NCI-H460 (cell line): ENCODE measurements around the gene TRAPPC5. TPM values are rescaled to one million over a fixed set of nuclear protein-coding genes. Genes with fewer than 3 reads are reported as not detected.

Experiments used
- DNase-seq: peaks from one replicate; pipeline ENCODE4 v3.0.0-alpha.2; 2016; ENCODE audit warnings: low read depth; ENCODE audit errors: extremely low read depth
- total RNA-seq: library from RNA; depleted of rRNA; stranded (reverse); fragments of >200 nt; shearing (Covaris generic); gene quantifications from 2 replicates; pipeline ENCODE4 v1.2.3, GENCODE V29; 2014; rRNA removed

Gene TRAPPC5
- total RNA-seq, 1 experiment from 2014 or later, result 40.2 TPM

GRCh38 chr19:7729831-7730285 lies 49.2 kb downstream of the TRAPPC5 start:
- DNase-seq, result no peak

- no peak for DNase-seq
Measured at GRCh38 chr19:7730286-7731217, 49.9 kb downstream of the TRAPPC5 start.

GRCh38 chr19:7731218-7731595 lies 50.6 kb downstream of the TRAPPC5 start:
- DNase-seq, result no peak

GRCh38 chr19:7731615-7732014 lies 51.0 kb downstream of the TRAPPC5 start:
- DNase-seq, result no peak

- no peak for DNase-seq
Measured at GRCh38 chr19:7732045-7732444, 51.4 kb downstream of the TRAPPC5 start, which contains the start of gene CLEC4G. Gene CLEC4G, minus strand, starts transcription at chr19:7732110. Its CDS starts 8 bp downstream, at chr19:7732102.

- DNase-seq, result no peak
Measured at GRCh38 chr19:7733376-7733775, 52.7 kb downstream of the TRAPPC5 start.

- no peak for DNase-seq
Measured at GRCh38 chr19:7734220-7735203, 53.9 kb downstream of the TRAPPC5 start.

GRCh38 chr19:7736148-7736547 lies 55.5 kb downstream of the TRAPPC5 start:
- no peak for DNase-seq

- DNase-seq, result no peak
Measured at GRCh38 chr19:7737215-7737614, 56.6 kb downstream of the TRAPPC5 start.

Other genes with a start within 250 kb of the TRAPPC5 start
- gene PEX11G, start 191.8 kb upstream of the TRAPPC5 start, total RNA-seq, result 1.5 and 2.1 TPM in 2 replicates
- 5.9 and 7.6 TPM in 2 replicates for gene ZNF358, start 164.7 kb upstream of the TRAPPC5 start, total RNA-seq
- 3.3 and 3.9 TPM in 2 replicates for gene MCOLN1, start 158.2 kb upstream of the TRAPPC5 start, total RNA-seq
- 40.8 and 45.5 TPM in 2 replicates for gene PNPLA6, start 145.1 kb upstream of the TRAPPC5 start, total RNA-seq
- 0.35 and 0.89 TPM in 2 replicates for gene CAMSAP3, start 85.0 kb upstream of the TRAPPC5 start, total RNA-seq
- gene XAB2, start 51.3 kb upstream of the TRAPPC5 start, total RNA-seq, result 34.8 and 36.0 TPM in 2 replicates
- gene PET100, start 51.0 kb upstream of the TRAPPC5 start, total RNA-seq, result 20.4 and 20.6 TPM in 2 replicates
- not detected in 2 replicates for gene PCP2, start 47.1 kb upstream of the TRAPPC5 start, total RNA-seq
- 18.9 and 19.4 TPM in 2 replicates for gene STXBP2, start 43.7 kb upstream of the TRAPPC5 start, total RNA-seq
- gene RETN, start 11.8 kb upstream of the TRAPPC5 start, total RNA-seq, result not detected in 2 replicates
- gene MCEMP1, start 3.7 kb upstream of the TRAPPC5 start, total RNA-seq, result not detected in 2 replicates
- gene FCER2, start 21.3 kb downstream of the TRAPPC5 start, total RNA-seq, result not detected in 2 replicates
- gene CLEC4G, start 51.3 kb downstream of the TRAPPC5 start, total RNA-seq, result not detected in 2 replicates
- not detected in 2 replicates for gene CD209, start 66.7 kb downstream of the TRAPPC5 start, total RNA-seq
- gene CLEC4M, start 82.4 kb downstream of the TRAPPC5 start, total RNA-seq, result 0.05 TPM in 1 of 2 replicates, not detected in the other
- gene EVI5L, start 149.4 kb downstream of the TRAPPC5 start, total RNA-seq, result 10.9 and 11.2 TPM in 2 replicates
- gene PRR36, start 193.6 kb downstream of the TRAPPC5 start, total RNA-seq, result 0.43 TPM in 1 of 2 replicates, not detected in the other
- gene LRRC8E, start 207.7 kb downstream of the TRAPPC5 start, total RNA-seq, result 4.6 and 5.2 TPM in 2 replicates
- 13.6 and 15.7 TPM in 2 replicates for gene MAP2K7, start 223.0 kb downstream of the TRAPPC5 start, total RNA-seq
- gene TGFBR3L, start 234.0 kb downstream of the TRAPPC5 start, total RNA-seq, result 6.0 and 10.9 TPM in 2 replicates
- 21.3 and 27.4 TPM in 2 replicates for gene SNAPC2, start 239.5 kb downstream of the TRAPPC5 start, total RNA-seq
- 1.4 and 1.7 TPM in 2 replicates for gene CTXN1, start 245.3 kb downstream of the TRAPPC5 start, total RNA-seq